ENCODE data around the gene KCNK17.

Gene KCNK17

GRCh38 chr6:39309942-39310531 lies 4.2 kb downstream of the KCNK17 start:
- Histone ChIP-seq H3K9me2 (replicated peaks; ENCODE audit: low read depth, low read length) (no peaks in the 10 kb centered on the region), H3K4me2 (ENCODE audit: low read depth, low read length, poor library complexity, severe bottlenecking) (peak overlapping the region; percentile 4), H3K4me3 (ENCODE audit: low read length, poor library complexity, severe bottlenecking) (no peak overlapping the region), H3F3A (ENCODE audit: low read depth) (no peaks in the 10 kb centered on the region), H3K4me1 (ENCODE audit: insufficient read depth, low read length, poor library complexity, severe bottlenecking) (peaks cover 12% of the 10 kb centered on the region), H3K79me2 (ENCODE audit: insufficient read depth, low read length) (no peaks in the 10 kb centered on the region), H3K36me3 (ENCODE audit: insufficient read depth, low read length) (no peaks in the 10 kb centered on the region), H4K20me1 (ENCODE audit: insufficient read depth, low read length, poor library complexity, severe bottlenecking) (no peaks in the 10 kb centered on the region), H3K9ac (ENCODE audit: low read depth, low read length, poor library complexity, severe bottlenecking) (no peak overlapping the region), H3K9me3 (ENCODE audit: insufficient read depth, low read depth, low read length) (no peaks in the 10 kb centered on the region), H3K27me3 (ENCODE audit: insufficient read depth, low read length, poor library complexity, severe bottlenecking) (no peaks in the 10 kb centered on the region), H2AFZ (ENCODE audit: low read length) (0 out of 2 replicates have a peak overlapping the region, but pooled peaks have one; percentile 8)
- TF ChIP-seq EZH2phosphoT487 (IDR thresholded peaks at IDR 0.05; ENCODE audit: borderline replicate concordance) (no peak), CTCF (conservative IDR thresholded peaks at IDR 0.05; ENCODE audit: low read length) (peak; percentile 94)

GRCh38 chr6:39307462-39307861 lies 6.8 kb downstream of the KCNK17 start:
- Histone ChIP-seq H3K36me3 (ENCODE audit: insufficient read depth, low read length) (no peaks in the 10 kb centered on the region), H3K4me1 (ENCODE audit: insufficient read depth, low read length, poor library complexity, severe bottlenecking) (peaks cover 12% of the 10 kb centered on the region), H3K9me2 (replicated peaks; ENCODE audit: low read depth, low read length) (no peaks in the 10 kb centered on the region), H3K4me3 (ENCODE audit: low read length, poor library complexity, severe bottlenecking) (no peak overlapping the region), H3F3A (ENCODE audit: low read depth) (no peaks in the 10 kb centered on the region), H3K9me3 (ENCODE audit: insufficient read depth, low read depth, low read length) (no peaks in the 10 kb centered on the region), H2AFZ (ENCODE audit: low read length) (no peak overlapping the region), H3K9ac (ENCODE audit: low read depth, low read length, poor library complexity, severe bottlenecking) (no peak overlapping the region), H3K79me2 (ENCODE audit: insufficient read depth, low read length) (no peaks in the 10 kb centered on the region), H3K4me2 (ENCODE audit: low read depth, low read length, poor library complexity, severe bottlenecking) (no peak overlapping the region), H4K20me1 (ENCODE audit: insufficient read depth, low read length, poor library complexity, severe bottlenecking) (no peaks in the 10 kb centered on the region), H3K27me3 (ENCODE audit: insufficient read depth, low read length, poor library complexity, severe bottlenecking) (no peaks in the 10 kb centered on the region)
- no peak for TF ChIP-seq CTCF (conservative IDR thresholded peaks at IDR 0.05; ENCODE audit: low read length)
- TF ChIP-seq EZH2phosphoT487 (IDR thresholded peaks at IDR 0.05; ENCODE audit: borderline replicate concordance), result no peak

- no peak overlapping the region for H3K4me3 ChIP-seq (ENCODE audit: low read length, poor library complexity, severe bottlenecking)
- H3K27me3 ChIP-seq (ENCODE audit: insufficient read depth, low read length, poor library complexity, severe bottlenecking), result no peaks in the 10 kb centered on the region
- H3K4me1 ChIP-seq (ENCODE audit: insufficient read depth, low read length, poor library complexity, severe bottlenecking), result no peaks in the 10 kb centered on the region
- no peaks in the 10 kb centered on the region for H3F3A ChIP-seq (ENCODE audit: low read depth)
- no peaks in the 10 kb centered on the region for H3K36me3 ChIP-seq (ENCODE audit: insufficient read depth, low read length)
- H3K9me3 ChIP-seq (ENCODE audit: insufficient read depth, low read depth, low read length), result no peaks in the 10 kb centered on the region
- no peaks in the 10 kb centered on the region for H3K9me2 ChIP-seq (replicated peaks; ENCODE audit: low read depth, low read length)
- no peak for TF ChIP-seq CTCF (conservative IDR thresholded peaks at IDR 0.05; ENCODE audit: low read length)
- TF ChIP-seq EZH2phosphoT487 (IDR thresholded peaks at IDR 0.05; ENCODE audit: borderline replicate concordance), result no peak
- no peaks in the 10 kb centered on the region for H4K20me1 ChIP-seq (ENCODE audit: insufficient read depth, low read length, poor library complexity, severe bottlenecking)
- no peak overlapping the region for H3K9ac ChIP-seq (ENCODE audit: low read depth, low read length, poor library complexity, severe bottlenecking)
- H2AFZ ChIP-seq (ENCODE audit: low read length), result no peak overlapping the region
- no peaks in the 10 kb centered on the region for H3K79me2 ChIP-seq (ENCODE audit: insufficient read depth, low read length)
- no peak overlapping the region for H3K4me2 ChIP-seq (ENCODE audit: low read depth, low read length, poor library complexity, severe bottlenecking)
Measured at GRCh38 chr6:39304951-39305350, 9.3 kb downstream of the KCNK17 start.
